ENCODE measurements around the gene PSG7. TPM values are rescaled to one million over a fixed set of nuclear protein-coding genes. Genes with fewer than 3 reads are reported as not detected.
"Not testable (repeated sequence)": the region's sequence is repeated elsewhere in the genome, so short reads cannot be mapped to it uniquely, and the experiment has no call there.

The PSG7 gene
- total RNA-seq = under 1 TPM in 4 of 8 experiments, not detected in 4; 0.09 to 0.71 (median 0.22) TPM

DNA sequence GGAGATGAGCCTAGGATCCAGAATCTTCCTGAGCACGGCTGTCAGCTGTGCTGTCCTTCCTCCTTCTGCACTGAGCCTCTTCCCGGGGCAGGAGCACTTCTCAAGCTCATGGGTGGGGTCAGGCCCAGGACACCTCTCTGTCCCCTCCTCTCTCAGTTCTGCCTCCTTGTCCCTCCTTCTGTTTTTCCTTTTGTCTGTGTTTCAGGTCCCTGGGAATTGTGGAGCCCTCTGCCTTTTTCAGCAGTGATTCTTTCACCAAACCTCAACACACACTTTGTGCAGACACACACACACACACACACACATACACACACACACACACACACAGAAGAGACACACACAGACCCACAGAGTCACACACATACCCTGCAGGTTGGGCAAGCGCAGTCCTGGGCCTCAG lies at the start of gene PSG7:
Gene PSG7 (minus strand): TSS at position 101 of the 400 bp plus-strand sequence. CDS start 131 bp downstream, outside the sequence.
- H3K4me1 ChIP-seq (replicated peaks in 1 of 2); H3K27ac ChIP-seq; ATAC-seq (replicated peaks in 6 of 8); in situ Hi-C loops (cut with MboI; ENCODE audit: low pct_unique_long_range_greater_than_20kb in 2 of 9, low sequenced_read_pairs in 9 of 9, unreplicated experiment in 9 of 9); H3K4me3 ChIP-seq: not testable (repeated sequence)
- WGBS, 10 experiments = 25 to 100% methylated on average over 1 of the region's 3 CpGs; no CpG with 5 or more reads in 8 of the 10 experiments

DNA sequence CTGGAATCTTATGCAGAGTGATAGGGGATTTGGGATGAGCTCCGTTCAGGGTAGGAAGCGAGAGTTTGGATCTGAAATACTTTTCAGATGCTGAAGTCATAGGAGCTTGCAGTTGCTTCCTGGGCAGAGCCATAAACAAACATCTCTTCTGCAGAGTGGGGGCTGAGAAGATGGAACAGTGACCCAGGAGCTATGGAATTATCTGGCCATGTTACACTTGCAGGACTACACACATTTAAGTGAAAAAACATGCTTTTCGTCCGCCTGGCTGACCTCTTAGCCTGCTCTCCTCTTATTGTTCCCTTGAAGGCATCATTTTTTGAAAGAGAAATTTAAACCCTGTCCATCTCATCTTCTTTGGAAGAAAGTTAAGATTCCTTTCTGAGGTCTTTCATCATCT lies 48.6 kb upstream of the PSG7 start:
- in situ Hi-C loops (cut with MboI; ENCODE audit: low pct_unique_long_range_greater_than_20kb in 2 of 9, low sequenced_read_pairs in 9 of 9, unreplicated experiment in 9 of 9) = no loop called here
- Histone ChIP-seq H3K4me1 (replicated peaks in 1 of 2) (no peaks in the 10 kb centered on the region), H3K4me3 (no peak overlapping the region), H3K27ac (no peak overlapping the region)
- 0 to 80% (median 68%) methylated on average over 2 to 4 of the region's 4 CpGs; no CpG with 5 or more reads in 5 of the 10 experiments for WGBS, 10 experiments
- ATAC-seq (replicated peaks in 6 of 8) = no peak

DNA sequence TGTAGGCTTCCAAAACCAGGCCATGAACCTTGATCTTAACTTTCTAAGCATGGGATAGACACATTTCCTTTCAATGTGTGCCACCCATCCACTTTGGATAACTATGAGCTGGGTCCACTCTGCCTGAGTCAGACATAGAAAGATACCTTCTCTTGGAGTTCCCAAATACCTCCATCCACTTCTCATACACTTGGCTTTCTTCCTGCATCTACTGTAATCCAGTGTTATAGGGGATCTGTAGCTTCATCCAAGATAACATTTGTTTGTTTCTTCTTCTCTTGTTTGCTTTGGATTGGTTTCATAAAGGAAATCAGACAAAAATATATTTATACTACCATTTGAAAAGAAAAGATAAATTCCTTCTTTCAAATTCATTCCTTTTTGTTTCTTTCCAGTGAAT lies 45.1 kb upstream of the PSG7 start:
- H3K27ac ChIP-seq; H3K4me1 ChIP-seq (replicated peaks in 1 of 2); ATAC-seq (replicated peaks in 6 of 8); in situ Hi-C loops (cut with MboI; ENCODE audit: low pct_unique_long_range_greater_than_20kb in 2 of 9, low sequenced_read_pairs in 9 of 9, unreplicated experiment in 9 of 9); H3K4me3 ChIP-seq: not testable (repeated sequence)

DNA sequence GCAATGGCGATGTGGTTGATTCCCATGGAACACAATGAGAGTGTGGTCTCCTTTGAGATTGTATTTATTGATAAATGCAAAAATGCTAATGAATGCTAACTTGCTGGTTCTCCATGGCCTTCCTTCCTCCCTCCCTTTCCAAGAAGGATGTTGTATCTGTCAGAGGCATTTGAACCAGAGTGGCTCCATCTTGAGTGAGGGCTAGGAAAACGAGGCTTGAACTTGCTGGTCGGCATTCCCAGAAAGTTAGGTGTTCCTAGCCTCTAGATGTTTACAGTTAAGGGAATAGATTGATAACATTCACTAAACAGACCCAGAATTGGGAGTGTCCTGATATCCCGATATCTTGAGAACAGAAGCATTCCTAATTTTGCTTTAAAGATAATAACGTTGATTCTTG lies 34.4 kb upstream of the PSG7 start:
- in situ Hi-C loops (cut with MboI; ENCODE audit: low pct_unique_long_range_greater_than_20kb in 2 of 9, low sequenced_read_pairs in 9 of 9, unreplicated experiment in 9 of 9); H3K4me3 ChIP-seq; ATAC-seq (replicated peaks in 6 of 8); H3K4me1 ChIP-seq (replicated peaks in 1 of 2); H3K27ac ChIP-seq: not testable (repeated sequence)
- 10 to 100% (median 60%) methylated on average over 1 to 4 of the region's 5 CpGs; no CpG with 5 or more reads in 3 of the 10 experiments for WGBS, 10 experiments

DNA sequence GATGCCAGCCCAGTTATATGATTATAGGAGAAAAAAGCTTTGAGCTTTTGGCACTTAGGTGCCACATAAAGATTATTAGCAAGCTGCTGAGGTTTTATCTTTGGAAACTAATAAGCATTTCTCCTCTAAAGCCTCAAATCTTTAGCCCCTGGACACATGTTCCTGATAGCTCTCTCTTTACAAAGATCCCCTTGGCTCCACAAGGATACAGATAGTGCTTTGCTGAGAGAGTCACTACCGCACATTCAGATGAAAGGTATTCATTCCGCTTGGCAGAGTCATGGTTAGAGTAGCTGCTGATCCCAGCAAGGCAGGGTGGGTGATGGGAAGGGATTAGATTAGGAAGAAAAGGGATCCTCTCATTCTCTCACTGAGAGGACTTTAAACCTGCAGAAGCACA lies 28.2 kb upstream of the PSG7 start:
- 0 to 86% methylated on average over 1 to 2 of the region's 2 CpGs; no CpG with 5 or more reads in 8 of the 10 experiments for WGBS, 10 experiments
- H3K4me3 ChIP-seq = no peak overlapping the region
- ATAC-seq (replicated peaks in 6 of 8) = no peak
- in situ Hi-C loops (cut with MboI; ENCODE audit: low pct_unique_long_range_greater_than_20kb in 2 of 9, low sequenced_read_pairs in 9 of 9, unreplicated experiment in 9 of 9) = no loop called here
- no peaks in the 10 kb centered on the region for H3K4me1 ChIP-seq (replicated peaks in 1 of 2)
- H3K27ac ChIP-seq = no peak overlapping the region

DNA sequence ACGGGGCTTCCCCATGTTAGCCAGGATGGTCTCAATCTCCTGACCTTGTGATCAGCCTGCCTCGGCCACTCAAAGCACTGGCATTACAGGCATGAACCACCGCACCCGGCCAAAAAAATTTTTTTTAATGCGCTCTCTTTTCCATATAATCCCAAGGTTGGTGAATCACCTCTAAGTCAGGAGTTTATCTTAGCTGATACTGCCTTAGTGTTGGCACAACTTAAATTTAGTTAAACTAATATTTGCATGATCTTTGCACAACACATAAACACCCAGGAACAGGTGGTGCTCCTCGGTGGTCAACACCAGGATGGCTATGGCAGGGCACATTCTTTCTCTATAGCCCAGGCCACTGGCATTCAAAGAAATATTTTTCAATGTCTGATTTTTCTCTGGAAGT lies 24.1 kb upstream of the PSG7 start:
- in situ Hi-C loops (cut with MboI; ENCODE audit: low pct_unique_long_range_greater_than_20kb in 2 of 9, low sequenced_read_pairs in 9 of 9, unreplicated experiment in 9 of 9) = no loop called here
- H3K4me1 ChIP-seq (replicated peaks in 1 of 2) = no peaks in the 10 kb centered on the region
- H3K4me3 ChIP-seq = no peak overlapping the region
- WGBS, 10 experiments = 40 to 100% (median 67%) methylated on average over 1 to 4 of the region's 6 CpGs; no CpG with 5 or more reads in 1 of the 10 experiments
- H3K27ac ChIP-seq = no peak overlapping the region
- no peak for ATAC-seq (replicated peaks in 6 of 8)

DNA sequence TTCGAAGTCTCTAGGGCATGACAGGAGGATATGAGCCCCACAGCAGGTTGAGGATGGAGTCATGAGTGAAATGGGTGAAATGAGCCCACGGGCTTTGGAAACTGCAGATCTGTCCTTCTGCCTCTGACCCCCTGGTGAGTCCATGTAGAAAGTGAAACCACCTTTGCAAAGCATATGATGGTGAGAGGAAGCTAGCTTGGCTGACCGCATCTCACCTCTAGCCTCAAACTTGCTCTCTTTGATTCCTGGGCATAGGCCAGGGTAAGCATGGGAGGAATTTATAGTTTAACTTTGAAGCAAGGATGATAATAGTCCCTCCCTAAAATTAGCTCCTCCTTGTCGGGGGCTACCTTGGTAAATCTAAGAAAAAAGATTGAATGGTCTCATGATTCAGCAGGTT lies 15.1 kb upstream of the PSG7 start:
- H3K27ac ChIP-seq; ATAC-seq (replicated peaks in 6 of 8); H3K4me3 ChIP-seq; in situ Hi-C loops (cut with MboI; ENCODE audit: low pct_unique_long_range_greater_than_20kb in 2 of 9, low sequenced_read_pairs in 9 of 9, unreplicated experiment in 9 of 9); H3K4me1 ChIP-seq (replicated peaks in 1 of 2): not testable (repeated sequence)
- WGBS, 10 experiments = 0 to 100% (median 30%) methylated on average over 1 to 2 of the region's 4 CpGs; no CpG with 5 or more reads in 6 of the 10 experiments

DNA sequence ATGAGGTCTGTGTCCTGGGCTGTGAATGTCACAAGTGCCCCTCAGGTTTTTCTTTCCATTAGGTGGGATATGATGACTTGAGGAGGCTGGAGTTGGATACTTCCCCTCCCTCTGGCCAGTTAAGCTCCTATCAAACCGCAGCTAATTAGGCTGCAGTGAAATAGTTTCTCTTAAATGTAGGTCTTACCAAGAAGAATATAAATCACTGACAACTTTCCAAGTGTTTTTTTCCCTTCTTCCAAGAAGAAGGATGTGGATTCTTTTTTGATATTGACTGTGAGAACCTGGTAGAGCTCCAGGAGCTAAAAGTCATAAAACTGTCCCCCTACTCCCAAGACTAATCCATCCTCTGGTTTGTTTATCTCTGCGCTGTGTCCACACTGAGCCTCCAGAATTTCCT lies 14.5 kb upstream of the PSG7 start:
- H3K27ac ChIP-seq; ATAC-seq (replicated peaks in 6 of 8); H3K4me1 ChIP-seq (replicated peaks in 1 of 2); in situ Hi-C loops (cut with MboI; ENCODE audit: low pct_unique_long_range_greater_than_20kb in 2 of 9, low sequenced_read_pairs in 9 of 9, unreplicated experiment in 9 of 9); H3K4me3 ChIP-seq: not testable (repeated sequence)
- 18 to 100% (median 62%) methylated on average over 1 to 2 of the region's 2 CpGs; no CpG with 5 or more reads in 4 of the 10 experiments for WGBS, 10 experiments

DNA sequence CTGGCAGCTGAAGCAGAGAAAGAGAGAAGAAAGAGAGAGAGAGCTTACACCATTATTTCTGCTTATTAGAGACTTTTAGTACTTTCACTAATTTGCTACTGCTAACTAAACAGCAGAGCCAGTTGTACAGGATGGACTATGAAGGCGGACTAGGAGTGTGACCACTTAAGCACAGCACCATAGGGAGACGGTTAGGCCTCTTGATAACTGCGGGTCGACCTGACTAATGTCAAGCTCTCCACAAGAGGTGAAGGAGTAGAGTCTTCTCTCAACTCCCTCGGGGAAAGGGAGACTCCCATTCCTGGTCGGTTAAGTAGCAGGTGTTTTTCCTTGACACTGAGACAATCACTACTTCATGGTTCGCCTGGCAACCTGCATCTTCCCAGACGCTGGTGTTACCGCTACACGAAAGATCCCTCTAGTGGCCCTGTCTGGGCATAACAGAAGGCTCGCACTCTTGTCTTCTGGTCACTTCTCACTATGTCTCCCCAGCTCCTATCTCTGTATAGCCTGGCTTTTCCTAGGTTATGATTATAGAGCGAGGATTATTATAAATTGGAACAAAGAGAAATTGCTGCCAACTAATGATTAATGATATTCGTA lies 5.3 kb upstream of the PSG7 start:
- in situ Hi-C loops (cut with MboI; ENCODE audit: low pct_unique_long_range_greater_than_20kb in 2 of 9, low sequenced_read_pairs in 9 of 9, unreplicated experiment in 9 of 9) = no loop called here
- 17 to 100% (median 36%) methylated on average over 1 to 10 of the region's 13 CpGs; no CpG with 5 or more reads in 2 of the 10 experiments for WGBS, 10 experiments
- Histone ChIP-seq H3K4me3 (no peak overlapping the region), H3K4me1 (replicated peaks in 1 of 2) (no peaks in the 10 kb centered on the region), H3K27ac (no peak overlapping the region)
- ATAC-seq (replicated peaks in 6 of 8) = no peak

DNA sequence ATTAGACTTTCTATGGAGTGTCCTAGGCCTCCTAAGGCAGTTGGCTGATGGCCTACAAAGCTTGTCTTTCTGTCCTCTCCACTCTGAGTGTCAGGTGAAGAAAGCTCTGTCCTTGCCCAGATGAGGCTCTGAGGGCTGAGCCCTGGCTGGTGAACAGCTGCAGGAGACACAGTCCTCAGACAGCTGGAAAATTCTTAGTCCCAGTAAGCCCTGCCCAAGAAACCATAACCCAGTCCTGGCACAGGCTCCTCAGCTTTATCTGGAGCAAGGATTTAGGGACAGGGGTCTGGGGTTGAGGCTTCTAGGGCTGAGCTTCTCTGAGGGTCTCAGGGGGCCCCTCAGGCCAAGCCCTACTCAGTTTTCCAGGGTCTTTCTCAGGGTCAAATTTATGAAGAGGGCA lies 2.3 kb downstream of the PSG7 start:
- in situ Hi-C loops (cut with MboI; ENCODE audit: low pct_unique_long_range_greater_than_20kb in 2 of 9, low sequenced_read_pairs in 9 of 9, unreplicated experiment in 9 of 9); H3K4me1 ChIP-seq (replicated peaks in 1 of 2); H3K4me3 ChIP-seq; ATAC-seq (replicated peaks in 6 of 8); H3K27ac ChIP-seq: not testable (repeated sequence)

DNA sequence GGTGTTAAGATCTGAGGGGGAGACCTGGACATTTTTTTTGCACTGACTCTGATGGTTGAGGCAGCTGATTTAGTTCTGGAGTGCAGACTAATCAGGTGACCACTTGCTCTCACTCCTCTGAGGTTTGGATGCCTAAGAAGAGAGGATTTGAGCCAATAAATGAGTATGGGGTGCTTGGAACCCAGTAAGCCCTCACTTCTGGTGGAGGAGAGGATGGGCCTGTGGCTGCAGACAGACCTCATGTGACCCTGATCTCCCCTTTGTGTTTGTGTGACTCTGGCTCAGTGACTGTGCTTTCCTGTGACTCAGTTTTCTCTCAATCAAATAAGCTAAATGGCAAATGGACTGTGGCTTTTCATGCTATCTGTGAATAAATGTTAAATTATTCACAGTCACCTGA lies 2.8 kb downstream of the PSG7 start:
- H3K4me1 ChIP-seq (replicated peaks in 1 of 2); ATAC-seq (replicated peaks in 6 of 8); H3K4me3 ChIP-seq; in situ Hi-C loops (cut with MboI; ENCODE audit: low pct_unique_long_range_greater_than_20kb in 2 of 9, low sequenced_read_pairs in 9 of 9, unreplicated experiment in 9 of 9); H3K27ac ChIP-seq: not testable (repeated sequence)

DNA sequence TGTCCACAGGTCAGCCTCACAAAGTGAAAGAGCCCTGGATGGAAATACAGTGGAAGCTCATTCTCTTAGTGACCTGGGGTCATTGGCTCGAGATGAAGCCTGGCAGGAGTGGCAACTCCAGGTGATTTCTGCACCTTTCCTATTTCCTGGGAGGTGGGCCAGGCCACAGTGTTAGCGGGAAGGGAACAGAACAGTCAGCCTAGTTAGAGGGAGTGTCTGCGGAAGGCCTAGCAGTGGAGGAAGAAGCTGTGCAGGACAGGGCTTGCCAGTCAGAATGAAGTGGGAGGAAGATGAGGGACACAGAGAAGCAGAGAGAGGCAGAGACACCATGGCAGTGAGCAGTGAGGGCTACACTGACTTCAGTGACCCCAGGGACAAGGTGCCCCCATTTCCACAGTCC lies 3.6 kb downstream of the PSG7 start:
- H3K4me3 ChIP-seq; H3K27ac ChIP-seq; ATAC-seq (replicated peaks in 6 of 8); H3K4me1 ChIP-seq (replicated peaks in 1 of 2); in situ Hi-C loops (cut with MboI; ENCODE audit: low pct_unique_long_range_greater_than_20kb in 2 of 9, low sequenced_read_pairs in 9 of 9, unreplicated experiment in 9 of 9): not testable (repeated sequence)
- WGBS, 10 experiments = 0 to 25% (median 20%) methylated on average over 1 to 3 of the region's 3 CpGs; no CpG with 5 or more reads in 7 of the 10 experiments

DNA sequence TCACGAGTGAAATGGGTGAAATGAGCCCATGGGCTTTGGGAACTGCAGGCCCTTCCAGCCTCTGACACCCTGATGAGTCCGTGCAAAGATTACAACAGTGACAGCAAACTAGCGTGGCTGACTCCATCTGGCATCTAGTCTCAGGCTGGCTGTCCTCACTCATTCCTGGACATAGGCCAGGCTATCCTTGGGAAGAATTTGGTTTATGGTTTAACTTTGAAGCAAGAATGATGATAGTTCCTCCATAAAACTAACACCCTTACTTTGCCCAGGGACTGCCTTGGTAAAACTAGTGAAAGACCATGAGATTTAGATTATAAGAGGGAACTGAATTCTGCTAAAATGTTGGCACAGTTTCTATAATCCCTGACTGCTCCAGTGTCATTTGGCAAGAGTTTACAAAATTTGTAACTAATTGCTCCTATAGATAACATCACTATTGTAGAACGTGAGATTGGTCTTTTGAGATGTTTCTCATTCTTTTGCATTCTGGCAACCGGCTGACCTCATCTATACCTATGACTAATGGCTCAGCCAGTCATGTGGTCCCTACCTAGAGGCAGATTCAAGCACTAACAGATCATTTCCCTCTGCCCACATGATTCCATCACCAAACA lies 4.4 kb downstream of the PSG7 start:
- H3K27ac ChIP-seq; H3K4me3 ChIP-seq; H3K4me1 ChIP-seq (replicated peaks in 1 of 2); ATAC-seq (replicated peaks in 6 of 8); in situ Hi-C loops (cut with MboI; ENCODE audit: low pct_unique_long_range_greater_than_20kb in 2 of 9, low sequenced_read_pairs in 9 of 9, unreplicated experiment in 9 of 9): not testable (repeated sequence)
- 0 to 86% (median 11%) methylated on average over 1 to 4 of the region's 5 CpGs; no CpG with 5 or more reads in 3 of the 10 experiments for WGBS, 10 experiments

DNA sequence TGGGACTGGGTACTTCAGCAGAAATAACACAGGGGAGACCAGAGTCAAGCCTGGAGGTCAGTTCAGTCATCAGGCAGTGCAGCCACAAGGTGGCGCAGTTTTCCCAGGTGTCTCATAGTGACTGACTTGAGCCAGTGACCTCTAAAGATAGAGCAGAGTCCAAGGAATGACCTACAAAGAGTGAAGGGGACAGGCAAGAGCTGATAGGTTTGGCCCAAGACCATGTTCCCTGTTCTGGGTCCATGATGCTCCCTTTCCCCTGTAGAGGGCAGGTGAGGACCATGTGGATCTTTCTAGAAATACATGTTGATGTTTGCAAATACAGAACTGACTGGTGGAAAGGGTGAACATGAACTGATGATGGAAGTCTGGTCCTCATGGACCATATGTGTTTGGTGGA lies 6.8 kb downstream of the PSG7 start:
- H3K4me1 ChIP-seq (replicated peaks in 1 of 2); H3K27ac ChIP-seq; ATAC-seq (replicated peaks in 6 of 8); in situ Hi-C loops (cut with MboI; ENCODE audit: low pct_unique_long_range_greater_than_20kb in 2 of 9, low sequenced_read_pairs in 9 of 9, unreplicated experiment in 9 of 9); H3K4me3 ChIP-seq: not testable (repeated sequence)
- 40% methylated on average over 1 of the region's 1 CpG; no CpG with 5 or more reads in 9 of the 10 experiments for WGBS, 10 experiments
